Endothelial cell of umbilical vein (primary cell): ENCODE measurements around the gene CCDC167. TPM values are rescaled to one million over a fixed set of nuclear protein-coding genes. Genes with fewer than 3 reads are reported as not detected.

Experiments
- BruUV-seq: library from RNA; stranded (reverse); fragments of 400-500 nt; replicated peaks from 2 replicates; lab custom pipeline; 2021; lab: Mats Ljungman, UMichigan
- CTCF ChIA-PET: fragments of 300-600, 350-600 bp; sonication (Branson Sonifier 250); formaldehyde crosslinking; loops from one replicate; lab custom pipeline; 2021; ENCODE audit warnings: antibody characterized with exemption, inconsistent platforms; lab: Charles Lee
- POLR2A ChIA-PET: fragments of 300-600, 350-600 bp; sonication (Branson Sonifier 250); formaldehyde crosslinking; loops from one replicate; lab custom pipeline; 2021; ENCODE audit warnings: antibody characterized with exemption, inconsistent platforms; lab: Charles Lee
- DNase-seq: peaks from one replicate; pipeline ENCODE4 v3.0.0-alpha.2; 2011; ENCODE audit warnings: low read depth, low spot score
- FAIRE-seq: peaks from 2 replicates; lab custom pipeline; 2011; peaks lifted over from hg19 to GRCh38; lab: Jason Lieb, UNC
- H2AFZ ChIP-seq: 2 replicates; pipeline ENCODE4 v1.6.0; 2012; ENCODE audit warnings: low read depth, low read length, control low read depth, inconsistent platforms
- H3K27ac ChIP-seq: 2 replicates; pipeline ENCODE4 v1.5.1; 2011; ENCODE audit warnings: low read depth, mild to moderate bottlenecking, control low read depth, low read length, moderate library complexity; ENCODE audit not compliant: insufficient read depth
- H3K27me3 ChIP-seq, 2 experiments: 2 replicates each; pipeline versions ENCODE4 v1.6.0 to v1.6.1; 2011; ENCODE audit warnings: low read length in 2 of 2, mixed read lengths in 1 of 2; ENCODE audit not compliant: control insufficient read depth in 2 of 2, insufficient read depth in 2 of 2
- H3K36me3 ChIP-seq, 2 experiments: 2 replicates in 1 of 2; 3 replicates in 1 of 2; pipeline ENCODE4 v1.5.1; 2011; ENCODE audit warnings: low read length in 2 of 2, mild to moderate bottlenecking in 1 of 2, moderate library complexity in 1 of 2; ENCODE audit not compliant: control insufficient read depth in 2 of 2, insufficient read depth in 2 of 2; ENCODE audit errors: extremely low read depth in 1 of 2
- H3K4me1 ChIP-seq: 3 replicates; pipeline ENCODE4 v1.5.1; 2011; ENCODE audit warnings: mild to moderate bottlenecking, low read length; ENCODE audit not compliant: control insufficient read depth, insufficient read depth; ENCODE audit errors: extremely low read depth
- H3K4me2 ChIP-seq: 2 replicates; pipeline ENCODE4 v1.6.1; 2011; ENCODE audit warnings: low read length, control low read depth, mixed read lengths; ENCODE audit not compliant: insufficient read depth
- H3K4me3 ChIP-seq, 3 experiments: fragments of 200-600 bp in 1 of 3; sonication (generic), shearing (Covaris generic) in 1 of 3; replicated peaks in 1 of 3; 2 replicates each; pipeline ENCODE4 v1.5.1; 2011 to 2016; ENCODE audit warnings: control low read depth in 3 of 3, low read length in 3 of 3, mild to moderate bottlenecking in 2 of 3, inconsistent platforms in 1 of 3, low read depth in 1 of 3, moderate library complexity in 1 of 3; ENCODE audit not compliant: insufficient read depth in 1 of 3
- H3K79me2 ChIP-seq: 2 replicates; pipeline ENCODE4 v1.6.0; 2012; ENCODE audit warnings: low read length, inconsistent platforms; ENCODE audit not compliant: control insufficient read depth, insufficient read depth
- H3K9ac ChIP-seq: replicated peaks from 2 replicates; pipeline ENCODE3; 2011; ENCODE audit warnings: low read length, control low read depth; ENCODE audit not compliant: insufficient read depth; ENCODE audit errors: extremely low read depth
- H3K9me1 ChIP-seq: replicated peaks from 3 replicates; pipeline ENCODE4 v1.6.0; 2011; ENCODE audit warnings: mild to moderate bottlenecking, low read length; ENCODE audit not compliant: control insufficient read depth, insufficient read depth; ENCODE audit errors: extremely low read depth
- H3K9me3 ChIP-seq: replicated peaks from 2 replicates; pipeline ENCODE4 v1.5.1; 2012; ENCODE audit warnings: low read length, inconsistent platforms; ENCODE audit not compliant: control insufficient read depth, insufficient read depth
- H4K20me1 ChIP-seq: replicated peaks from 2 replicates; pipeline ENCODE3; 2011; ENCODE audit warnings: mild to moderate bottlenecking, low read length; ENCODE audit not compliant: control insufficient read depth, insufficient read depth; ENCODE audit errors: extremely low read depth
- EZH2 ChIP-seq: IDR thresholded peaks from 2 replicates; pipeline ENCODE4 v1.6.1; 2012; ENCODE audit warnings: borderline replicate concordance, low read depth, mild to moderate bottlenecking, moderate library complexity, low read length, inconsistent platforms; ENCODE audit not compliant: severe bottlenecking
- FOS ChIP-seq: IDR thresholded peaks from 2 replicates; pipeline ENCODE4 v1.6.1; 2011; ENCODE audit warnings: mild to moderate bottlenecking, low read length, moderate library complexity, borderline replicate concordance; ENCODE audit not compliant: insufficient read depth
- GATA2 ChIP-seq: IDR thresholded peaks from 2 replicates; pipeline ENCODE4 v1.7.0; 2011; ENCODE audit warnings: low read depth, mild to moderate bottlenecking, moderate library complexity, mixed read lengths, low read length; ENCODE audit not compliant: insufficient read length, insufficient read depth
- JUN ChIP-seq: IDR thresholded peaks from 2 replicates; pipeline ENCODE4 v1.6.1; 2011; ENCODE audit warnings: borderline replicate concordance, low read depth; ENCODE audit not compliant: insufficient read length, insufficient read depth
- MAX ChIP-seq: IDR thresholded peaks from 2 replicates; pipeline ENCODE4 v1.6.1; 2011; ENCODE audit not compliant: insufficient read depth, insufficient read length
- MYC ChIP-seq: IDR thresholded peaks from one replicate; pipeline ENCODE4 v1.6.1; 2011; ENCODE audit warnings: mild to moderate bottlenecking, low read depth, low read length
- POLR2A ChIP-seq: IDR thresholded peaks from 2 replicates; pipeline ENCODE4 v1.6.1; 2012; ENCODE audit warnings: low read depth, mild to moderate bottlenecking, control low read depth, low read length
- POLR2AphosphoS5 ChIP-seq: IDR thresholded peaks from 2 replicates; pipeline ENCODE4 v1.6.1; 2012; ENCODE audit warnings: low read depth, mild to moderate bottlenecking, control low read depth, low read length, moderate library complexity; ENCODE audit not compliant: insufficient read depth
- dilution Hi-C: fragments of 300-500 bp; cut with MboI; formaldehyde crosslinking; loops from one replicate; pipeline ENCODE4 v1.15.0; 2019; ENCODE audit warnings: low sequenced_read_pairs; ENCODE audit not compliant: extremely low pct_ligation_motif_present
- intact Hi-C: fragments of 100-400 bp; cut with micrococcal nuclease; formaldehyde crosslinking; loops from one replicate; pipeline ENCODE4 v1.10.0; 2022
- polyA plus RNA-seq, 4 experiments: library from polyadenylated mRNA; depleted of rRNA in 3 of 4; stranded (reverse) in 3 of 4; unstranded in 1 of 4; fragments of >200 nt; gene quantifications; 2 replicates each; pipeline versions ENCODE4 v1.2.1 to v1.2.3, GENCODE V29; 2011 to 2012; ENCODE audit warnings: missing spikeins in 1 of 4
- total RNA-seq: library from RNA; stranded (reverse); gene quantifications from 2 replicates; pipeline ENCODE4 v1.2.3, GENCODE V29; 2021
- TF ChIP-seq, protein P1 (sequence below), 2 donors: IDR thresholded peaks; 1 replicate in 1 of 2; 2 replicates in 1 of 2; pipeline ENCODE4 v1.5.1; 2011; ENCODE audit warnings: low read length in 2 of 2, mild to moderate bottlenecking in 2 of 2, moderate library complexity in 2 of 2, control low read depth in 1 of 2, inconsistent platforms in 1 of 2, low read depth in 1 of 2; ENCODE audit not compliant: insufficient read depth in 1 of 2; ENCODE audit errors: extremely low read depth in 1 of 2

The CCDC167 gene
- total and polyA plus RNA-seq, 2 donors (not counting 3 experiments of a cell fraction or from before 2014, with no cell fraction given), result 46.6 to 105 TPM

DNA sequence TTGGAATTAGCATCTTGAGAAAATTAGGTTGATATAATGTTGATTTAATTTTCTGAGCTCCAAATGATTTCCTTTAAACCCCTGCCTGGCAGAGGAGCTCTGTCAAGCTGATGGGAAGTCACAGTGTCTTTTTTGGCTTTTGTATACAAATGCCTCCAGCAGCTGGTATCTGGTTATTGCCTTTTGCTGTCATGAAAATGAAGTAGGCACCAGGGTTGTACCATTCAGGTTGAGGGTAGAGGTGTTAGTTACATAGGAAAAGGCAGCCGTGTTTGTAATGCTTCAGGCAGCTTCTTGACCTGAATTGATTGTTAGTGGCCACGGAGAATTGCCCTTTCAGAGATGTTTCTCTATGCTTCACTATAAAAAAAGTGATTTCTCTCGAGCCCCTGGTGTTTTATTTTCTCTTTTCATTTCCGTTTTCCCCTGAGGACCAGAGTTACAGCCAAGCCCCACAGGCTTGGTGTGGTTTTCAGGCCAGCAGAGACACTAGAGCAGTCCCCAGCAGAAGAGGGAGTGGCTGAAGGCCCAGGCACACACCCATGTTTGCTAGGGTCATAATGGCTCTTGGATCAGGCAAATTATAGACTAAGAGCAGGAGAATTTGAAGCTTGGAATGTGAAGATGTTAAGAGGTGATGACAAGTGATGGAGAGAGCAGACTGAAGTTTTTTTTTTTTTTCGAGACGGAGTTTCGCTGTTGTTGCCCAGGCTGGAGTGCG, 45.1 kb downstream of the CCDC167 start:
- H3K79me2 ChIP-seq, result no peaks in the 10 kb centered on the region
- ChIA-PET CTCF (interaction anchor here (1.0 to 1.2 kb wide), 2 partner anchors 19 to 238 kb away, joined by 3 read pairs; no protein-coding TSS in a partner anchor), POLR2A (no interaction called here)
- no peaks in the 10 kb centered on the region for H3K27me3 ChIP-seq
- BruUV-seq, result no TSS peak
- H3K9ac ChIP-seq, result no peak overlapping the region
- dilution Hi-C loops, result no loop called here
- no peaks in the 10 kb centered on the region for H3K9me1 ChIP-seq
- no peak overlapping the region for H2AFZ ChIP-seq
- no peak overlapping the region for H3K4me2 ChIP-seq
- intact Hi-C loops, result no loop called here
- peaks cover 4% of the 10 kb centered on the region for H3K4me1 ChIP-seq
- H3K36me3 ChIP-seq, result peaks cover 11% of the 10 kb centered on the region in 2 experiments
- no peak overlapping the region for H3K4me3 ChIP-seq
- DNase-seq, result no peak
- H3K9me3 ChIP-seq, result no peaks in the 10 kb centered on the region
- no peaks in the 10 kb centered on the region for H4K20me1 ChIP-seq
- H3K27ac ChIP-seq, result no peak overlapping the region
- no peak for TF ChIP-seq EZH2
- TF ChIP-seq POLR2A, result no peak
- no peak for TF ChIP-seq FOS
- no peak for TF ChIP-seq POLR2AphosphoS5
- TF ChIP-seq, protein P1, sequence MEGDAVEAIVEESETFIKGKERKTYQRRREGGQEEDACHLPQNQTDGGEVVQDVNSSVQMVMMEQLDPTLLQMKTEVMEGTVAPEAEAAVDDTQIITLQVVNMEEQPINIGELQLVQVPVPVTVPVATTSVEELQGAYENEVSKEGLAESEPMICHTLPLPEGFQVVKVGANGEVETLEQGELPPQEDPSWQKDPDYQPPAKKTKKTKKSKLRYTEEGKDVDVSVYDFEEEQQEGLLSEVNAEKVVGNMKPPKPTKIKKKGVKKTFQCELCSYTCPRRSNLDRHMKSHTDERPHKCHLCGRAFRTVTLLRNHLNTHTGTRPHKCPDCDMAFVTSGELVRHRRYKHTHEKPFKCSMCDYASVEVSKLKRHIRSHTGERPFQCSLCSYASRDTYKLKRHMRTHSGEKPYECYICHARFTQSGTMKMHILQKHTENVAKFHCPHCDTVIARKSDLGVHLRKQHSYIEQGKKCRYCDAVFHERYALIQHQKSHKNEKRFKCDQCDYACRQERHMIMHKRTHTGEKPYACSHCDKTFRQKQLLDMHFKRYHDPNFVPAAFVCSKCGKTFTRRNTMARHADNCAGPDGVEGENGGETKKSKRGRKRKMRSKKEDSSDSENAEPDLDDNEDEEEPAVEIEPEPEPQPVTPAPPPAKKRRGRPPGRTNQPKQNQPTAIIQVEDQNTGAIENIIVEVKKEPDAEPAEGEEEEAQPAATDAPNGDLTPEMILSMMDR (IDR thresholded peaks at IDR 0.05; ENCODE audit: extremely low read depth in 1 of 2, insufficient read depth in 1 of 2, low read depth in 1 of 2, low read length in 2 of 2), result no peak
- FAIRE-seq, result no peak

- H3K36me3 ChIP-seq, result peaks cover 8 to 9% of the 10 kb centered on the region in 2 experiments
- BruUV-seq, result no TSS peak
- H3K27ac ChIP-seq, result no peak overlapping the region
- ChIA-PET POLR2A (no interaction called here), CTCF (no interaction called here)
- no peaks in the 10 kb centered on the region for H3K9me1 ChIP-seq
- no peaks in the 10 kb centered on the region for H3K9me3 ChIP-seq
- no peak overlapping the region for H3K4me3 ChIP-seq
- TF ChIP-seq, protein P1 (IDR thresholded peaks at IDR 0.05; ENCODE audit: extremely low read depth in 1 of 2, insufficient read depth in 1 of 2, low read depth in 1 of 2, low read length in 2 of 2), result no peak
- no peak for TF ChIP-seq JUN
- TF ChIP-seq EZH2, result no peak
- TF ChIP-seq MAX, result no peak
- TF ChIP-seq GATA2, result no peak
- no peak for TF ChIP-seq MYC
- no peak for TF ChIP-seq POLR2AphosphoS5
- no peak for TF ChIP-seq POLR2A
- no peak for TF ChIP-seq FOS
- no peaks in the 10 kb centered on the region for H3K27me3 ChIP-seq
- no peak overlapping the region for H2AFZ ChIP-seq
- intact Hi-C loops (no loop called here), dilution Hi-C loops (no loop called here)
- no peaks in the 10 kb centered on the region for H3K79me2 ChIP-seq
- DNase-seq (no peak), FAIRE-seq (no peak)
- no peak overlapping the region for H3K4me2 ChIP-seq
- H3K9ac ChIP-seq, result no peak overlapping the region
- H3K4me1 ChIP-seq, result peaks cover 4% of the 10 kb centered on the region
- H4K20me1 ChIP-seq, result no peaks in the 10 kb centered on the region
These were observed 47.2 kb downstream of the CCDC167 start for GRCh38 chr6:37452522-37452921.
